ENCODE data around the gene ULK4.

The ULK4 gene

DNA sequence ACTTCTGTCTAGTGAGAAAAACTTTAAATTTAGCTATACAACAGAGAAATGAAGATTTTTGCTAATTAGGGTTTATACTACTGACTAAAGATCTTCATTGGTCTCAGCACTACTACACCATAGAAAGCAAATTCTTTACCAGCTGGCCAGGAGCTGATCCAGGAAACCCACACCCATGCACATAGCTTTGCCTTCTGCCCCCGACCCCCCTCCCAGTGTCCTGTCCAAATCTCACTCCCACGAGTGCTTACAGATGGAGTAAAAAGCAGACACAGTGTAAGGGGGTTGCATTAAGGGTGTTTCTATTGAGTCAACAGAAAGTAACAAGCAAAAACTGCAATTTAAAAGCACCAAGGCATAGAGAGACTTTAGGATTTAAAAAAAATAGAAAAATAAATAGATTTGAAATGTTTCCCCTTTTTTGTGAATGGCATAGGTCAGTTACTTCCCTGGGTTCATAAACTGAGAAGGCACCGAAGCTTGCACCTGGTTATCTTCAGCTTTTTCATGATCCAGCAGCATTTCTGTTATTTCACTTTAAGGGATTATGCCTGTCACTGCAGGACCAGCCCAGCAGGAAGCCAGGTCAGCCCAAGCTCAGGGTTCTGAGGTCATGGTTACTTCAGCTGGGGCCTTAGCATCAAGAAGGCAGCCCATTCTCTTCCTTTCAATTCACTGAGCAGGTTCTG, 638.3 kb downstream of the ULK4 start:
- peak; percentile 21 for DNase-seq (ENCODE audit: low read depth)
- H3K4me3 ChIP-seq (replicated peaks; ENCODE audit: low read depth, low read length) = no peak overlapping the region
- TF ChIP-seq, protein P1, sequence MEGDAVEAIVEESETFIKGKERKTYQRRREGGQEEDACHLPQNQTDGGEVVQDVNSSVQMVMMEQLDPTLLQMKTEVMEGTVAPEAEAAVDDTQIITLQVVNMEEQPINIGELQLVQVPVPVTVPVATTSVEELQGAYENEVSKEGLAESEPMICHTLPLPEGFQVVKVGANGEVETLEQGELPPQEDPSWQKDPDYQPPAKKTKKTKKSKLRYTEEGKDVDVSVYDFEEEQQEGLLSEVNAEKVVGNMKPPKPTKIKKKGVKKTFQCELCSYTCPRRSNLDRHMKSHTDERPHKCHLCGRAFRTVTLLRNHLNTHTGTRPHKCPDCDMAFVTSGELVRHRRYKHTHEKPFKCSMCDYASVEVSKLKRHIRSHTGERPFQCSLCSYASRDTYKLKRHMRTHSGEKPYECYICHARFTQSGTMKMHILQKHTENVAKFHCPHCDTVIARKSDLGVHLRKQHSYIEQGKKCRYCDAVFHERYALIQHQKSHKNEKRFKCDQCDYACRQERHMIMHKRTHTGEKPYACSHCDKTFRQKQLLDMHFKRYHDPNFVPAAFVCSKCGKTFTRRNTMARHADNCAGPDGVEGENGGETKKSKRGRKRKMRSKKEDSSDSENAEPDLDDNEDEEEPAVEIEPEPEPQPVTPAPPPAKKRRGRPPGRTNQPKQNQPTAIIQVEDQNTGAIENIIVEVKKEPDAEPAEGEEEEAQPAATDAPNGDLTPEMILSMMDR (IDR thresholded peaks at IDR 0.05; ENCODE audit: low read length, missing control alignments) = no peak

DNA sequence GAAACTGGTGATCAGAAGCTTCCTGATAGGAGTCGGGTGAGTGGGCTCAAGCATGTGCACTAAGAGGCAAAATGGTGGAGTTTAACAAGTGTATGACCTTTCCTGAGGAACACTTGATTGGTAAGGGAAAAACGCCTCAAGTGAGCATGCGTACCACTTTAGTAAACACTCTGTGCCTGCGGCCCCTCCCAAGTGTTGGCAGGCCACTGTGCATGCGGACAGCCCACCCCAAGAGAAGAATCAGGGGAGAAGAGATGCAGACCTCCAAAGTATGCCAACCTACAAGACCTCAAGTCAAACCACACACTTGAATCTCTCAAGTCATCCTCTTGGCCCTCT, 640.3 kb downstream of the ULK4 start:
- TF ChIP-seq, protein P1 (IDR thresholded peaks at IDR 0.05; ENCODE audit: low read length, missing control alignments) = no peak
- H3K4me3 ChIP-seq (replicated peaks; ENCODE audit: low read depth, low read length) = no peak overlapping the region
- no peak for DNase-seq (ENCODE audit: low read depth)

DNA sequence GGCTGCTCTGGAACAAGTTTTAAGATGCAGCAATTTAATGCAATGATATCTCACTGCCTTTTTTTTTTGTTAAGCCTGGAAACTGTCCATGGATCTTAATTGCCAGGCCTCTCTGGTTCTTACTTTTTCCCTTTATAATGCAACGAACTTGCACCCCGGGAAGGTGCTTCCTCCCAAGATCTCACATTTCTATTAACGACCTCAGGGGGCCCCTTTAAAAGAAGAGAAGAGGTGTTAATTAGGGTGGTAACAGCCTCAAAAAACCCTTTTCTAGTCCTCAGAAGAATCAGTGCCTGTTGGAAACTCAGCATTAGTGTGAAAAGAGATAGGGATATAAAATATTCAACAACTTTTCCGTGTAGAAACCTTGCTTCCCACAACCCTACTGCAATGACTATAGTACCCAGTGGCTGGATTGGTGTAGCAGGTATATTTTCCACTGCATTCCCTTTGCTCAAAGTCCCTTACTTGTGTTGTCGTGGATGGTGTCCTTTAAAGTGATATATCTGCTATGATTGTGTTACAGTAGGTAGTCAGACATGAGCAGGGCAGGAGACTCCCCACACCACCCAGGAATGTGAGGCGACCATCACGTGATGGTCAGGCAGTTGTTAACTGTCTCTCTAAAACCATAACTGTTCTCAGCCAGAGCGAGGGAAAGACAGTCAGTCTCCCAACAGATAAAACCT, 640.8 kb downstream of the ULK4 start:
- DNase-seq (ENCODE audit: low read depth) = no peak
- TF ChIP-seq, protein P1 (IDR thresholded peaks at IDR 0.05; ENCODE audit: low read length, missing control alignments) = no peak
- H3K4me3 ChIP-seq (replicated peaks; ENCODE audit: low read depth, low read length) = no peak overlapping the region

DNA sequence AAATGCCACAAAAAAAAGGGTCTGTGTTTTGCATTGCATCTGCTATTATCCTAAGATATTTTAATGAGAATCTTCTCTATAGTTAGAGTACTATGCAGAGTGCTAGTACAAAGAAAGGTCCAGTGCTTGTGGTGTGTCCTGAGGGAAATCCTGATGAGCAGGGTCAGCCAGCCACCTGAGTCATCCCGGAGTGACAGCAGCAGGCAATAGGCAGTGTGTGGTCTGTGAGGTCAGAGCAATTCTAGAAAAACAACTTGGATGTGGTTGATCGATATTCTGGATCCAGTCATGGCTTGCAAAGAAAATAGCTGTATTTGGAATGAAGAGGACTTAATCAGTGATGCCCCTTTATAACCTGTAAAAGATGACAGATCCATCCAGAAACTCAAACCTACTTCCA, 643.4 kb downstream of the ULK4 start:
- DNase-seq (ENCODE audit: low read depth) = no peak
- no peak overlapping the region for H3K4me3 ChIP-seq (replicated peaks; ENCODE audit: low read depth, low read length)
- TF ChIP-seq, protein P1 (IDR thresholded peaks at IDR 0.05; ENCODE audit: low read length, missing control alignments) = no peak

DNA sequence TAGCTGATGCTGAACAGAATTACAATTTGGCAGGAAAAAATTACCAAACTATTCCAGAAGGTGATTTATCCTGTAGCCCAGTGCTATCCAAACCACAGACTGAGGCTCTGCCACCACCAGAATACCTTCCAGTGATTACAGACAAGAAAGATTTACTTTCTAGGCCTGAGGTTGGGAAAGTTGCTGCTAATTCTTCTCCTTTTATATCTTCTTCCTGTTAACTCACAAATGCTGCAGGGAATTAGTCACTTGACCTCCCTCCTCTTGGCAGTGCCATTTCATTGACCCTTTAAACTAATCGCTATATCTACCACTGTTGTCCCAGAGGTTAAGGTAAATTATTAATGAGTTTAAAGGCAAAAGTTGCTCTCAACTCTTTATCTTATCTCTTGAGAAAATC, 644.2 kb downstream of the ULK4 start:
- peak; percentile 46 for DNase-seq (ENCODE audit: low read depth)
- no peak overlapping the region for H3K4me3 ChIP-seq (replicated peaks; ENCODE audit: low read depth, low read length)
- TF ChIP-seq, protein P1 (IDR thresholded peaks at IDR 0.05; ENCODE audit: low read length, missing control alignments) = no peak

DNA sequence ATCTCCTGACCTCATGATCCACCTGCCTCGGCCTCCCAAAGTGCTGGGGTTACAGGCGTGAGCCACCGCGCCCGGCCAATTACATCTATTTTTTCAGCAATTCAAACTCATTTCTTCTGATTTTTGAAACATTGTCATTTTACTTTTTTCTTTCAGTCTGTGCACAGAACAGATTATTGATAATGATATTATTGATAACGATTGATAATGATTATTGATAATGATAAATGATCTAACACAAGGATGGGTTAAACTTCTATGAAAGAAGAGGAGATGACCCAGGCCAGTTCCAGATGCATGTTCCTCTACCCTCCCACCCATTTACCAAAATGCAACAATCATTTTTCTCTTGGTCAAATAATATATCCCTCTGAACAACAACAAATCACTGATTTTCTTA, 644.6 kb downstream of the ULK4 start:
- no peak for DNase-seq (ENCODE audit: low read depth)
- no peak overlapping the region for H3K4me3 ChIP-seq (replicated peaks; ENCODE audit: low read depth, low read length)
- TF ChIP-seq, protein P1 (IDR thresholded peaks at IDR 0.05; ENCODE audit: low read length, missing control alignments) = no peak

DNA sequence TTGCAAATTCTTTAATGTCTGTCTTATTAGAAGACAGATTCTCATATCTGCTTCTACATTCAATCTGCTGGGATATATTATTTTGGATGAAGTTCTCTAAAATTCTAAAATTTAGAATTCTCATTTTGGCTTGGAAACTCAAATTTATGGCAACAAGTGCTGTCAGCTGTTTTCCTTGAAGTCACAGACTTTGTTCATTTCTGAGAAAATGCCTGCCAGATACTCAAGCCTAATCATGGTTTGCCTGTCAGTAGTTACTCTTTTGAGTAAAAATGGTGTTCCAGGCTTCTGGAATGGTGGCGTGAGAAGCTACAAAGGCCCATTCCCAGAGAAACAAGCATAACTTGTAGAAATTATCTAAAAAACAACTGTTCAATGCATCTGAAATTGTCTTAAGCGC, 646.8 kb downstream of the ULK4 start:
- no peak overlapping the region for H3K4me3 ChIP-seq (replicated peaks; ENCODE audit: low read depth, low read length)
- TF ChIP-seq, protein P1 (IDR thresholded peaks at IDR 0.05; ENCODE audit: low read length, missing control alignments) = no peak
- DNase-seq (ENCODE audit: low read depth) = no peak
